Testis (tissue), 2 donors: ENCODE data around the gene ARHGAP23.

ENCODE experiments used
- CTCF ChIP-seq, 3 experiments: fragments of 450-650 bp in 2 of 3; fragments of 200-600 bp in 1 of 3; sonication (generic) in 1 of 3; IDR thresholded peaks; one replicate each; pipeline ENCODE4 v1.5.1; 2016 to 2019; ENCODE audit warnings: antibody characterized with exemption in 3 of 3, mild to moderate bottlenecking in 2 of 3, moderate library complexity in 1 of 3
- POLR2A ChIP-seq: fragments of 450-650 bp; IDR thresholded peaks from one replicate; pipeline ENCODE4 v1.6.1; 2017; ENCODE audit warnings: antibody characterized with exemption, mild to moderate bottlenecking, moderate library complexity

- no peak for TF ChIP-seq CTCF (IDR thresholded peaks at IDR 0.05)
- TF ChIP-seq POLR2A = no peak
Observed at GRCh38 chr17:38460082-38460715, 31.9 kb downstream of the ARHGAP23 start.
